HG03342 (cell line): ENCODE data around the gene FLRT3.

ENCODE experiments used
- ATAC-seq: cut with Tn5 transposase; IDR thresholded peaks from one replicate; pipeline ENCODE4 v1.9.1; 2021; ENCODE audit warnings: mild to moderate bottlenecking, moderate library complexity; ENCODE audit not compliant: unreplicated experiment

Gene FLRT3

DNA sequence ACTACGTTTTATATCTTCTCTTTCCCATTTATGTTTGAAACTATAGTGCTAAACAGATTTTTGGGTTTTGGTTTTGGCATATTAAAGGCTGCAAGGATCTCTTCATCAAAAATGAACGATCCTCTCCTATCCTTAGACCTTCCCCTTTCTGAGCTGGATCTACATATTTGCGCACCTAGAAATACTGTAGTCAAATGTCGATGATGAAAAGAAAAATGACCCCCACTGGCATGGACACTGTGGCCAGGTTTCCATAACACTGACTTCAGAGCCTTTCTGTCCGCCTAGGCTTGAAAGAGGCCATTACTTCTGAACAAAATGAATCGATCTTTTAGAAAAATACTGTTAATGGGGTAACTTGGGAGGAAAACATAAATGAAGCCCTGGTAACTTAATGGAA lies 5.8 kb downstream of the FLRT3 start:
- no peak for ATAC-seq

- no peak for ATAC-seq
Observed at GRCh38 chr20:14319704-14320103, 17.7 kb downstream of the FLRT3 start.

DNA sequence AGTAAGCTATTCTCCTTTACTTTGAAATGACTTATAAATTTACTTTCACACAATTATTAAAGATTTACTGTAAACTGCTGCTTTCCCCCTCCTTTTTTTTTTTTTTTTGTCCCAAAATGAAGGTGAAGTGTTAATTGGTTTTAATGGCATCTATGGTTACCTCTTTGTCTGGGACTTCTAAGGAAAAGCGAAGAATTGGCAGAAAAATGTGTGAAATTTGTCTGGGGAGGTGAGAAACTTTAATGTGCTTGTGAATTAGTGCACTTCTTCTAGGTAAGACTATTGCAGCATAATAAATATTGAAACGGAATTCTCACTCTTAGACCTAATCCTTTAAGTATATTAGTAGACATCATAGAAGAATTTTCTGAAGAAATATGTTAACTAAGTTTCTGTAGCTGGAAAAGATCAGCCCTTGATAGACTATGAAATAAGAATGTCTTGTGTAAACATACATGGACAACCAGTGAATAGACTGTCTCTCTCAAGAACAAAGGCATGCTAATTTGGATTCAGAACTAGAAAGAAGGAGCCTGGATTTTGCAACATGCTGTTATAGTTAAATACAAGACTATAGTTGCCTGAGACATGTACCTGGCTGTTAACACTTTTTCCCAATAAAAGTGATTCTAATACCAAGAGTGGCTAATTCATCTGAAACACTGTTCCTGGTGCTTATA lies 23.9 kb downstream of the FLRT3 start:
- ATAC-seq = no peak

DNA sequence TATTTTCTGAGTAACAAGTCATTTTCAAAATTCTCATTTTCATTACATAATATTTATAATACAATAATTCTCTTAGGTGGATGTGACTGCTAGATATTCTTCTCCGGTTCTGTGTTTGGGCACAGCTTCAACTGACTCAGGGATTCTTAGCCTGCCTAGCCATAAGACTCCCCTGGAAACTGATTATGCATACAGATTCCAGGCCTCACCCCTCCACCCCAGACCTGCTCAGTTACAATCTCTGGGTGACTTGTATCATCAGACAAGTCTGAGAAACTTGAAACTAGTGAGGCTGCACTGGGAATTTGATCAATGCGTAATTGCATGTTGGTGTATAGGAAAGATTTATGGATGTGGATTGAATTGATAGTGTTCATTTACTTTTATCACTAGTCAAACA lies 25.4 kb downstream of the FLRT3 start:
- no peak for ATAC-seq

DNA sequence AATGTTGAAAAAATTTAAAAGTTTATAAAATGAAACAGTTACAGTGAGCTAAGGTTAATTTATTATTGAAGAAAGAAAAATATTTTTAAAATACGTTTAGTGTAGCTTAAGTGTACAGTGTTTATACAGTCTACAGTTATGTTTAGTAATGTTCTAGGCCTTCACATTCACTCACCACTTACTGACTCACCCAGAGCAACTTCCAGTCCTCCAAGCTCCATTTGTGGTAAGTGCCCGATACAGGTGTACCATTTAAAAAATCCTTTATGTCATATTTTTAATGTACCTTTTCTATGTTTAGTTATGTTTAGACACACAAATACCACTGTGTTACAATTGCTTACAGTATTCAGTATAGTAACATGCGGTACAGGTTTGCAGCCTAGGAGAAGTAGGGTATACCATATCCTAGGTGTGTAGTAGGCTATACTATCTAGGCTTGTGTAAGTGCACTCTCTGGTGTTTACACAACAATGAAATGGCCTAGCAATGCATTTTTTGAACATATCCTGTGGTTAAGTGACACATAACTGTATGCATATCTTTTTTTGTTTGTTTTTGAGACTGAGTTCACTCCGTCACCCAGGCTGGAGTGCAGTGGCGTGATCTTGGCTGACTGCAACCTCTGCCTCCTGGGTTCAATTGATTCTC lies 26.3 kb downstream of the FLRT3 start:
- ATAC-seq = no peak

DNA sequence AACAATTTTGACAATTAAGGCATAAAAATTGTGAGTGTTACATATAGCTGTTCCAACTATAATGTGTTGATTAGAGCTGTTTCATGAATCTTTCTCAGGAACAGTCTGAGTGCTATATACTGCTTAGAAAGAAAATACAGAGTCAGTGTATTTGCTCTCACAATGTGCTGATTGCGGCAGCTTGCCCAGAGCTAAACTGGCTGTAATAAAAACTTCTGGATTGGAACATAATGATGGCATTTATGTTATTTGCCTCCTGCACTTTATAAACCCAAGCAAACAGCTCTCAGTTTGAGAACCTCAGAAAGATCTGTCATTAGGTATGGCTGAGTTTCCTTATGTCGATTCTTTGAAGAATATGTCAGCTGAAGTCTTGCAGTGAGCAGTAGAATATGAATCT lies 29.5 kb downstream of the FLRT3 start:
- no peak for ATAC-seq

- no peak for ATAC-seq
Observed at GRCh38 chr20:14304472-14304871, 32.9 kb downstream of the FLRT3 start.

DNA sequence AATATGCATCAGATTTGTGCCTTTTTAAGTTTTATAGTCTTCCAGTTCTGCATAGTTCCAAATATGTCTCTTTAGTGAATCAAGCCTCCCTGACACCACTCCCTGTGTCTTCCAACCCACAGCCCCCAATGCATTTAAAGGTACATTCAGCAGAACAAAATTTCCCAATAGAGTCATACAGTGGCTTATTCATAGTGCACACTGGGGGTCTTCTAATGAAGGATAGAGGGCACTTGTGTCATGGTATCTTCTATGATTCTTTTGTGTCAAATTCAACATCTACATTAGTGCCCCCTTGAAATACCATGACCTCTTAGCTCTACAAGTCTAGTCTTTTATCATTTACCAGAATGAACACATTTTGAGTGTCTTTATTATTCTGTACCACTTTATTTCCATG lies 33.8 kb downstream of the FLRT3 start:
- no peak for ATAC-seq

GRCh38 chr20:14303106-14303505 lies 34.3 kb downstream of the FLRT3 start:
- no peak for ATAC-seq

- no peak for ATAC-seq
Observed at GRCh38 chr20:14299831-14300230, 37.6 kb downstream of the FLRT3 start.

DNA sequence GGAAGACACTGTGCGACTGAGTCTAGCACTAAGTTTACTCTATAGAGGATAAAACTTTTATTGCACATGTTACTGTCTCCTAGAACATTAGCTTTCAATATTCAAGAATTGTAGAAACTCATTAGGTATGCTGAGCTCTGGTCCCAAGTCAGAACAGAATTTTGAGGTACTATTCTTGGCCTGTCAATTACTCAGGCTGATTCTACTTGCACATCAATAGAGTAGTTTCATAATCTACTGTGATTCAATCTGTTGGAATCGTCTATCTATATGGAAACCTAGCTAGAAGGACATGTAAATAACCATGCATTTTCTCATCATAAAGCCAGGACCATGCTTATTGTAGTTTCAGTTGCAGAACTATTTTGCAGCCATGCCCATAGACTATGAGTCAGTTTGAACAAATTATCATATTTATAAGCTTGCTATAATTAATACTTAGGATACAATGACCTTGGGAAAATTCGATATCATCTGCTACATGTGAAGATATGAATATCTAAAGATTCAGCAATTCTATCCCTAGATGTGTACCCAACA lies 41.6 kb downstream of the FLRT3 start:
- no peak for ATAC-seq

- no peak for ATAC-seq
Observed at GRCh38 chr20:14295238-14295637, 42.2 kb downstream of the FLRT3 start.

DNA sequence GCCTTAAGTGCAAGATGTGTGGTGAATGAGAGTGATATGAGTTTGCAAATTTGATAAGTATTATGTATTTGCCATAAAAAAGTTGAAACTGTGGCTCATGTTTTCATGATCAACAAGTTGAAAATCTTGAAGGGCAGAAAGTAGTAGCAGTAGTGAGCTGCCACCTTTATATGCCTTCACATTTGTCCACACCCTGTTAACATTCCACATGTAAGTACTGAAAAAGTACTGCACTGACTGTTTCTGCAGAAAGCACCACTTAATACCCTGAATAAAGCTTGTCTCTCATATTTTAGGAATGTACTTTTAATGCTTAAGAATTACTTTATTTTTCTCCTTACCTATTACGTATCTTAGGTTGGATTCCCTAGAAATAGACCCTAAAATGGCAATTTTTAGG lies 45.9 kb downstream of the FLRT3 start:
- no peak for ATAC-seq

GRCh38 chr20:14288341-14289330 lies 48.8 kb downstream of the FLRT3 start:
- no peak for ATAC-seq

- no peak for ATAC-seq
Observed at GRCh38 chr20:14284443-14284842, 53.0 kb downstream of the FLRT3 start.

GRCh38 chr20:14282140-14282539 lies 55.3 kb downstream of the FLRT3 start:
- ATAC-seq = no peak
